ENCODE measurements around the gene ARPC5.

- no peak for TF ChIP-seq POLR2A (IDR thresholded peaks at IDR 0.05)
- peak; percentile 44 to 65 (median 60) for TF ChIP-seq CTCF (IDR thresholded peaks at IDR 0.05)
Measured at GRCh38 chr1:183609313-183609712, 26.3 kb downstream of the ARPC5 start.
